Measurements from ENCODE around the gene COL16A1.
A peak's percentile ranks its signal among the peaks of the same experiment; 100 is the strongest.

COL16A1 gene

DNA sequence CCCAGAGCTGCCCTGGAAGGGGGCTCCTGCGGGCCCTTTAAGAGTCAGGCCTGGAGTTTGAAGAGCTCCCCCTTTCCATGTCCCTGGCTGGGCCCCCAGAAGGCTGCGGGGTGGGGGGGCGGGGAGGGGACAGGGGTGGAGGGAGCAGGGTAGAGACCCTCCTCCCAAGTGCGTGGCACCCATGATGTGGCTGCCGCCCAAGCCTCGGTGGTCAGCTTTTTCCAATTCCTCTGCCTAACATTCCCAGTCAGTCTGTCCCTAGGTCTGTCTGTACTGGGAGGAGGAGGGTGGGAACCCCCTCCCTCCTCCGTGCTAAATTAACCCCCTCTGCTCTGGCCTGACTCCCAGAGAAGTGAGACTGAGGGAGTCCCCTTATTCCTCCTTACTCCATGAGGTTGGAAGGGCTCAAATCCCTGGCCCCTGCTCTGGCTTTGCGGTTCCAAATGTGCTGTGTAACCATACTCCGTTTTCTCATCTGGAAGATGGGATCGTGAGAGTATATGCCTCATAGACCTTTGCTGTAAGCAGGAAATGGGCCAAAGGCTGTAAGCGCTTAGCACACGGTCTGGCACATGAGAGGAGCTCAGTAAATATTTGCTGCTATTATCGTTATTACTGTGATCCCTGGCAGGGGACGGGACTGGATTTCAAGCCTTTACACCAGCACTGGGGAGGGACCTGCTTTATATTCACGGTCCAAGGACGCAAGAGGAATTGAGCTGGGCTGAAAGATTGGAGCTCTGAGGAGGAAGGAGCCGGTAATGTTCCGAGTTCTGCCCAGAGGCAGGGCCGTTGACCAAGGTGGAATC lies 658 bp upstream of the COL16A1 start:
- Mint-ChIP-seq H3K4me1 (peaks cover 67% of the 10 kb centered on the region), H3K27me3 (peaks cover 42% of the 10 kb centered on the region), H3K27ac (peak overlapping the region; percentile 58), H3K9me3 (no peaks in the 10 kb centered on the region), H3K4me3 (peak overlapping the region; percentile 22), H3K36me3 (no peaks in the 10 kb centered on the region)
- no peak for ATAC-seq

DNA sequence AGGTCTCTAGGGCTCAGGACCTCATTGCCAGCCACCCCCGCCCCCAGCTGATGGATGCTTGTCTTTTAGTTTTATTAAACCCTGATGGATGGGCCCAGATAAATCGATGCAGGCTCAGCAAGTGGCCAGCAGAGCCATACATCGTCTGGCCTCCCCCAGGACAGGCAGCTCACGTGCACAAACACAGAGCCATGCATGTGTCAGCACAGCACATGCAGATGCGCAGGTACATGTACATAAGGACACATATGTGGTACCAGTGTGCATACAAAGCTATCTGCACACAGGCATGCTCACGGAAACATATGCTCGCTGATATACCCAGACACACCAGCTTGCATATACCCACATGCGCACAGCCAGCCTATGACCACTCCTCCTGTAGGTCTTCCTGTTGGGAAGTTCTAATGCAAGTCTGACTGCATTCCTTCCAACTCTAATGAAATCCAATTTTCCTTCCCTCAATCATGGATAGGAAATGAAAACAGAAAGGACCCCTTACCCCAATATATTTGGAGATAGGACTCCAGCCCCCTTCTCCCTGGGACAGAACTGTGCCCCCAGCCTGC lies 897 bp downstream of the COL16A1 start:
- Mint-ChIP-seq H3K4me3 (no peak overlapping the region), H3K27ac (no peak overlapping the region)

DNA sequence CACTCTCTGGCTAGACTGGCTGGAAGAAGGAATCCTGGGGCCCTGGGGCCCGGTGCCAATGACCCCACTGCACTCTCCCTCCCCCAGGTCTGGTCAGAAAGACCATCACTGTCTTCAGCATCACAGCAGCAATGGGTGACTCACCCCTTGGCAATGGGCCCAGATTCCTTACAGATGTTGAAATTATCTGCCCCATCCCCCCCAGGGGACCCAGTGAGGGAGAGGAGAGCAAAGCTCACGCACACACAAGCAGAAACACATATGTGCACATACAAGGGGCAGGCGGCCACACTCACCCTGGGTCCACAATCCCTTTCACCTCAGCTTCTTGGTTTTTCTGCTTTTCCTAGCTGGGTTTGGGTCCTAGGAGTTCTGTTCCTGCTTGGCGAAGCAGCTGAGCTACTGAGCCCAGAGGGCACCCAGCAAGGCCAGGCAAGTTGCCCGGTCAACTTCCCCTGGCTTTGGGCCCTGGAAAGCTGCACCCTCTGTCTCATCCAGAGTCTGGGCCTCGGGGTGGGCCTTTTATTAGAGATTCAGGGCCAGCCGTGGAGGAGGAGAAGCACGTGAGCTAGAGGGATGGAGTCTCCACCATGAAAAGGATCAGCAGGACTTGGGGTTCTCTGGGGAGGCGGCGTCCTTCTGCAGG lies 2.6 kb downstream of the COL16A1 start:
- H3K27me3 Mint-ChIP-seq: peaks cover 24% of the 10 kb centered on the region
- ATAC-seq: no peak

More for the DNA sequence above, 897 bp downstream of the COL16A1 start:
- Mint-ChIP-seq H3K27me3 (peaks cover 30% of the 10 kb centered on the region), H3K9me3 (no peaks in the 10 kb centered on the region), H3K36me3 (no peaks in the 10 kb centered on the region), H3K4me1 (peaks cover 70% of the 10 kb centered on the region)
- ATAC-seq: no peak

DNA sequence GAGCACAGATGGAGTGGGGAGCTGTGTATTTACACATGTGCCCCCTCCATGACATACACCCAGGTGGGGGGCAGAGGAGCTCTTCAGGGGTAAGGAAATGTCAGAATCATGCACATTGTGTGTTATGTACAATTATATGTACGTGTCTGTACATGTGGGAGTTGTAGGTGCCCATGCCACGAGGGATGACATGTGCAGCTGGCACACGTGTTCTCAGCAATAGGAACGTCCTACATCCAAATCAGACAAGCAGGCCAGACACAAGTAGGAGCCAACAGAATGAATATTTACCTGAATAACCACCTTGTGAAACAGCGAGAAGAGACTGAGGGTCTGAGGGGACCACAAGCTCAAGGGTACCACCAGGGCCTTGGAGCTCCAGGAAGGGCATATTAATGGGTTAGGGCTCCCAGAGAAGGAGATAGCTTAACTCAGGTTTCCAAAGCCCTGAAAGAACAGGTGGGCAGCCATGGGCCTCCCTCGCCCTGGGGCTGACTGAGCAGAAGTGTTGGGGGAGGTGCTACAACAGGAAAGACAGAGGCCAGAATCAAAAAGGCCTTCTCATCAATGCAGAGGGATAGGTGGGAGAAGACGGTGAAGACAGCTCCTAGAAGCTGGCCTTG lies 3.2 kb downstream of the COL16A1 start:
- Mint-ChIP-seq H3K4me1 (peaks cover 53% of the 10 kb centered on the region), H3K27ac (no peak overlapping the region), H3K27me3 (peaks cover 20% of the 10 kb centered on the region), H3K36me3 (no peaks in the 10 kb centered on the region), H3K9me3 (no peaks in the 10 kb centered on the region), H3K4me3 (no peak overlapping the region)
- no peak for ATAC-seq

More for the DNA sequence above, 2.6 kb downstream of the COL16A1 start:
- H3K27ac Mint-ChIP-seq: no peak overlapping the region
- H3K36me3 Mint-ChIP-seq: no peaks in the 10 kb centered on the region
- H3K4me1 Mint-ChIP-seq: peaks cover 57% of the 10 kb centered on the region
- H3K9me3 Mint-ChIP-seq: no peaks in the 10 kb centered on the region
- no peak overlapping the region for H3K4me3 Mint-ChIP-seq

DNA sequence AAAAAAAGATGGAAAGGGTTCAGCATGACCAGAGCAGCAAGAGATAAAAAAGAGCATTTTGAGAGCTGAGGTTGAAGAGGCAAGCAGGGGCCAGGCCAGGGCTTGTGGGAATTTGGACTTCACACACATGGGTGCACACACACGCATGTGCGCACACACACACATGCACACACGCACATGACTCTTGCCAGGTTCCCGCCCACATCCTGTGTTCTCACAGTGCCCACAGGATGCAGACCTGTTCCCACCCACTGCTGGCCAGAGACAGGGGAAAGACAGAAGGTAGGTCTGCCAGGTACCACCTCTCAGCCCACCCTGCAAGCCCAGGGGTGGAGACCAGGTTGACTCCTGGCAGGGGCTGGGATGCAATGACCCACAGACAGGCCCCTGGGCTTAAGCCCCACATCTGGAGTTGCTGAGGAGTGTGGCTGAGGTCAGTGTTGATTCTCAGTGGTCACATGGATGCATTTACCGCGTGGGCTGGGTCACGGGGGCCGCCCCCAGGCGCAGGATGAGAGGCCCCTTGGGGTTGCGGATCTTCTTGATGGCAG lies 4.4 kb downstream of the COL16A1 start:
- peak overlapping the region; percentile 56 for H3K27ac Mint-ChIP-seq
- H3K27me3 Mint-ChIP-seq: peaks cover 8% of the 10 kb centered on the region
- no peaks in the 10 kb centered on the region for H3K9me3 Mint-ChIP-seq
- no peaks in the 10 kb centered on the region for H3K36me3 Mint-ChIP-seq
- peak; percentile 67 for ATAC-seq
- H3K4me3 Mint-ChIP-seq: no peak overlapping the region
- H3K4me1 Mint-ChIP-seq: peaks cover 42% of the 10 kb centered on the region

DNA sequence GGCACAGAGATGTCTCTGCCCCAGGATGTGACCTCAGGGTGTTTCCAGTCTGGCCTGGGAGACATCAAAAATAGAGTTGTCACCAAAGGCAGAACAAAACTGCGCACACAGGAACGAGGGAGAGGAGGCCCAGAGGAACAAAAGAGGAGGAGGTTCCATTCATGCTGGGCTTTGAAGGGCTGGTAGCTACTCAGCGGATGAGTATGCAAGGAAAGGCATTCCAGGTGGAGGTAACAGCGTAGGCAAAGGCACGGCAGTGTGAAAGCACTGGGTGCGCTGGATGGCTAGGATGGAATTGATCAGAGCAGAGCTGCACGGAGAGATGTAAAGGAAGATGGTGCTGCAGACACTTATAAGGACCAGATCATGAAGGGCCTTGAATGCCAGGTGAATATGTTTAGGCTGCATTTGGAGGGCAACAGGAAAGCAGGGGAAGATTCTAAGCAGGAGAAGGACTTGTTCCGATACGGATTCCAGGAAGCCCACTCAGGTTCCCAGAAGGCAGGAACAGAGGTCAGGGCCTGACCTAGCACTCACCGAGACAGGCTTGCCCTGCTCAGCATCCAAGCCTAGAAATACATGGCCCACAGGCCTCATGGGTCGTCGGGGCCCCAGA lies 6.3 kb downstream of the COL16A1 start:
- Mint-ChIP-seq H3K36me3 (no peaks in the 10 kb centered on the region), H3K27me3 (no peaks in the 10 kb centered on the region), H3K4me3 (no peak overlapping the region), H3K27ac (no peak overlapping the region), H3K9me3 (no peaks in the 10 kb centered on the region), H3K4me1 (peaks cover 33% of the 10 kb centered on the region)
- no peak for ATAC-seq

DNA sequence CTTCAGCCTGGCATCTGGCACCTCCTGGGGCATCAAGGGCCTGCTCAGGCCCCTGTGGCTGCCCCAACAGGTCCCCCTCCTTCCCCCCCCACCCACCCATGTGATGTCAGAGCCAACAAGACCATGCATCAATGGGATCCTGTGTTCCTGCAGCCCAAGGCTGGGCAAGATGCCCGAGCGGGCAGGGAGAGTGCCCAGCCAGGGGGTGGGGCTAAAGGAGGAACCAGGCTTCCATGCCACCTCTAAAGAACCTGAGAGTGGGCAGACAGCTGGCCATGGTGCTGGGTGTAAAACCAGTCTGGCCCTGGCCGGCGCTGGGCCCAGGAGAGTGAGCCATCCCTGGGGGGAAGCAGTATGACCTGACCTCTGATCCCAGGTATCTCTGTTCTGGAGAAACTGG lies 7.6 kb downstream of the COL16A1 start:
- Mint-ChIP-seq H3K9me3 (no peaks in the 10 kb centered on the region), H3K36me3 (no peaks in the 10 kb centered on the region), H3K4me3 (no peak overlapping the region), H3K27ac (no peak overlapping the region), H3K4me1 (peaks cover 33% of the 10 kb centered on the region), H3K27me3 (peaks cover 6% of the 10 kb centered on the region)
- ATAC-seq: no peak

DNA sequence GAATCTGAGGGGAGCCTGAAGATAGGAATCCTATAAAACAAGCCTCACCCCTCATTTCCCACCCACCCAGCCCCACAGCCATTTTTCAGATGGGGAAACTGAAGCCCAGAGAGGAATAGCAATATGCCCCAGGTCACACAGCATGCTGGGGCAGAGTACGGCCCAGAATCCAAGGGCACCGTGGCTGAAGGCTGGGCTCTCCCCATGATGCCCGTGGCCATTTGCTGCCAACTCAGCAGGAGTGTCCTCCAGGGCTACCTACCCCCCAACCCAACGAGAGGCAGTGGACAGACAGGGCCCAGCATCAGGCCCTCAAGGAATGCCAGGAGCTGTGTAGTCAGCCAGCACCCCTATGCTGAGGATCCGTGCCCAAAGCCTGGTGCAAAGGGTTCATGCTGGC lies 8.5 kb downstream of the COL16A1 start:
- Mint-ChIP-seq H3K36me3 (no peaks in the 10 kb centered on the region), H3K27ac (no peak overlapping the region), H3K4me3 (no peak overlapping the region), H3K27me3 (peaks cover 13% of the 10 kb centered on the region), H3K4me1 (peaks cover 25% of the 10 kb centered on the region), H3K9me3 (no peaks in the 10 kb centered on the region)
- no peak for ATAC-seq

DNA sequence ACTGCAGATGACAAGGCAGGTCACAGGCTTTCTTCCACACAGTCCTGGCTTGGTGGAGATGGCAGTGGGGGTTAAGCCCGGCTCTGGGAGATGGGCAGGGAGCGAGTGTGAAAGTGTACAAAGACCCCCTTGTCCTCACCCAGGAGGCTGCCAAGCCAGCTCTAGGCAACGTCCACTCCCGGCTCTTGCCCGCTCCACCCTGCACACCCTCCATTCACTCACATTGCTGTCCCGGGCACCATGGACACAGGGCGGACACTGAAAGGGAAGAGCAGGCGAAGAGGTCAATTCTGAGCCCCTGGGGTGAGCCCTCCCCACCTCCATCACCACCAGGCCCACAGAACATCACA lies 8.9 kb downstream of the COL16A1 start:
- H3K4me3 Mint-ChIP-seq: no peak overlapping the region

DNA sequence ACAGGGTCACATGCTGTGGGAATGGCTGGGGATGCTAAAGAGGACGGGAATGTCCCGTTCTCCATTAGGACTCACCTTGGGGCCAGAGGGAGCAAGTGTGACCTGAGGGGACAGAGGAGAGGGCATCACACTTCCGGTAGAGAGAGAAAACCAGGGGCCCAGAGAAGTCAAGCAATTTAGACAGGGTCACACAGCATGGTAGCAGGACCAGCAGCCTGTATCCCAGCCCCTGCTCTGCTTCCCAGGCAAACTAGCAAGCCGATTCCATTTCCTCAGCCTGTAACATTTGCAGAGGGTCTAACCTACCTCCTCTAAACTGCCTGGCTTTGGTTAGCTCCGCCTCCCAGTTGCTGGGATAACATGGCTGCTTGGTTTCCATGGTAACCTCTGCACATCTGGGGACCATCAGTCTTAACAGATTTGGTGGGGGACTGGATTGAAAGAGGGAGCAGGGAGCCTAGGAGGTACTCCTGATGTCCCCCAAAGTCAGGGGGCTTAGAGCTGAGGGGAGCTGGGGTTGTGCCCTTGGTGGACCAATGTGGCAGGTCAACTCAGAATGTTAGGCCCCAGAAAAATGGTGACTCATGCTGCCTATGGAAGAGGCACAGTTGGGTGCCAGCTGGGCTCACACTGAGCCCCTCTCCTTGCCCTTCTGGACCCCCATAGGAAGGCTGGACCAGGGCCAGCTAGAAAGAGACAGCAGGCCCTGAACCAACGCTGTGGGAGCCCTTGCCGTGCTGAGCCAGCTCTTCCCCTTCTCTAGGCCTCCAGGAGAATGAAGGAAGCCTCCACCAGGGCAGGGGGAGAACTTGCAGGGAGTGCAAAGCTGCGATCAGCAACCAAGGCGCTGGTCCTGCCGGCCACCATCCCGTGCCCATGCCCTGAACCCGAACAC lies 9.5 kb downstream of the COL16A1 start:
- Mint-ChIP-seq H3K9me3 (no peaks in the 10 kb centered on the region), H3K36me3 (no peaks in the 10 kb centered on the region), H3K4me1 (peaks cover 15% of the 10 kb centered on the region), H3K27ac (no peak overlapping the region), H3K4me3 (no peak overlapping the region), H3K27me3 (peaks cover 16% of the 10 kb centered on the region)
- no peak for ATAC-seq

More for the DNA sequence above, 8.9 kb downstream of the COL16A1 start:
- H3K9me3 Mint-ChIP-seq: no peaks in the 10 kb centered on the region
- peaks cover 21% of the 10 kb centered on the region for H3K4me1 Mint-ChIP-seq
- no peak overlapping the region for H3K27ac Mint-ChIP-seq
- H3K36me3 Mint-ChIP-seq: no peaks in the 10 kb centered on the region
- no peak for ATAC-seq
- peaks cover 13% of the 10 kb centered on the region for H3K27me3 Mint-ChIP-seq

DNA sequence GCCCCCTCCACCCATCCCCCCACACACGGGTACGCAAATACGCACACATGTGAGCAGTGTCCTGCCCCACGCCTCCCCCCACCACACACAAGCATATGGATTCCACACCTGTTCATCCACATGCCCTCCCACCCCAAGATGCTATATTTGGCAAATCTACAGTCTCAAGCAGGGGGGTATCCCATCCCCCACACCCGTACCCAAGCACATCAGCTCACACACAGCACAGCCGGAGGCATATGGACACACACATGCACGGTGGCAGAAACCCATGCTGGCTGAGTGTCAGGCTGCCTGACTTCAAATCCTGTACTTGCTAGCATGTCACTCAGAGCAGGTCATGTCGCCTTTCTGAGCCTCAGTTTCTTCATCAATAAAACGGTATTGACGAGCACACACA lies 10.6 kb downstream of the COL16A1 start:
- H3K27me3 Mint-ChIP-seq: peaks cover 27% of the 10 kb centered on the region
- H3K36me3 Mint-ChIP-seq: no peaks in the 10 kb centered on the region
- H3K4me1 Mint-ChIP-seq: peaks cover 9% of the 10 kb centered on the region
- no peak overlapping the region for H3K27ac Mint-ChIP-seq
- no peaks in the 10 kb centered on the region for H3K9me3 Mint-ChIP-seq
- H3K4me3 Mint-ChIP-seq: no peak overlapping the region
- no peak for ATAC-seq

DNA sequence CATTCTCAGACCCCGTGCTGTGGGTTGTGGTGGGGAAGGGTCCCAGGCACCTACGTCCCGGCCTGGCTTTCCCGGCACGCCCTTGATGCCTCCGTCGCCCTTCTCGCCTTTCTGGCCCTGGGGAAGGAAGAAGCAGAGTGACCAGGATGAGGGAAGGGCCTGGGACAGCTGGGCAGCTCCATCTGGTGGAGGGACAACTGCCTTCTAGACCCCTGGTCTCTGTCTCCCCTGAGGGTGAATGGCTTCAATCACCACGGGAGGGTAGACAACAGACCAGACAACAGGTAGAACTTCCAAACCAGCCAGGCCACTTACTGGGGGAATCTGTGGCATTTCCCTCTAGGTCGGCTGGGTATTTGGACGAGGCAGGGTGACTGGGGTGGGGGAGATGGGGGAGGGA lies 11.9 kb downstream of the COL16A1 start:
- peaks cover 39% of the 10 kb centered on the region for H3K27me3 Mint-ChIP-seq
- H3K4me3 Mint-ChIP-seq: no peak overlapping the region
- H3K36me3 Mint-ChIP-seq: no peaks in the 10 kb centered on the region
- H3K9me3 Mint-ChIP-seq: no peaks in the 10 kb centered on the region
- H3K4me1 Mint-ChIP-seq: peaks cover 14% of the 10 kb centered on the region
- H3K27ac Mint-ChIP-seq: no peak overlapping the region
- no peak for ATAC-seq

DNA sequence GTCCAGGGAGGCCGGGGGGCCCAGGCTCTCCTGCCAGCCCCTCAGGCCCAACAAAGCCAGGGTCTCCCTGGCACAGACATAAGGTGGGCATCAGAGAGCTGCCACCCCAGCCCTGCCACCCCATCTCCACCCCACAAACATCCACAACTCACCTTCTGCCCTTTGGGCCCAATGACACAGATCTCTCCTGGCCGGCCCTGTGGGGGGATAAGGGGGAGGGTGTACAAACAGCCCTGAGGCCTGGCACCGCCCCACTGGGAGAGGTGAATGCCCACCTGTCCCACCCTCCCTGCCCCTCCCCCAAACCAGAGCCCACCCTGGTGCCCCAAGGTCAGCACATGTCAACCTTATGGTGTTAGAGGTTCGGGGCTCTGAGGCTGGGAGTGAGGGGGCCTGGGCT lies 12.4 kb downstream of the COL16A1 start:
- no peaks in the 10 kb centered on the region for H3K9me3 Mint-ChIP-seq
- peaks cover 44% of the 10 kb centered on the region for H3K27me3 Mint-ChIP-seq
- no peaks in the 10 kb centered on the region for H3K36me3 Mint-ChIP-seq
- no peak overlapping the region for H3K4me3 Mint-ChIP-seq
- peaks cover 14% of the 10 kb centered on the region for H3K4me1 Mint-ChIP-seq
- H3K27ac Mint-ChIP-seq: no peak overlapping the region
- ATAC-seq: no peak

DNA sequence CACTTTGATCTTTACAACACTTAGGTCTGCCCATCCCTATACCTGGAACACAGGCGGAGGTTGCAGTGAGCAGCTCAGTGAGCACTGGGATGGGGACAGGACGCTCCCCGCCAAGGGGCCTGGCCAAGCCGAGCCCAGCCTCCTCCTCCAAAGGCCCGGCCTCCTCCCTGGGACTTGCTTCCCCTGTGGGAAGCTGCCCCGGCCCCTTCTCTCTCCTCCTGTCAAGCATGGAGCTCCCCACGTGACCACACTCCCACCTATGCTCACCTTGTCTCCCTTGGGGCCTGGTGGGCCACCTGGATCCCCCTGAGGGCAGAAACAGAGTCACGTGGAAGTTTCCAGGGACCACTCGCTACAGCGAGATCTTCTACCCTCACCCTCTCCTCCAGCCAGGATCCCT lies 12.9 kb downstream of the COL16A1 start:
- H3K36me3 Mint-ChIP-seq: no peaks in the 10 kb centered on the region
- no peak overlapping the region for H3K4me3 Mint-ChIP-seq
- peaks cover 50% of the 10 kb centered on the region for H3K27me3 Mint-ChIP-seq
- ATAC-seq: no peak
- no peak overlapping the region for H3K27ac Mint-ChIP-seq
- H3K4me1 Mint-ChIP-seq: peaks cover 14% of the 10 kb centered on the region
- no peaks in the 10 kb centered on the region for H3K9me3 Mint-ChIP-seq
